Esophagus squamous epithelium (tissue), 4 donors: ENCODE measurements around the gene YWHAH.

Source experiments
- POLR2A ChIP-seq, 4 donors: fragments of 450-650 bp; IDR thresholded peaks; one replicate each; pipeline ENCODE4 v1.6.1; 2017; ENCODE audit warnings: antibody characterized with exemption in 4 of 4, mild to moderate bottlenecking in 4 of 4, moderate library complexity in 3 of 4
- TF ChIP-seq, protein P1 (sequence below), 6 experiments: fragments of 450-650 bp in 4 of 6; fragments of 200-600 bp in 2 of 6; sonication (generic) in 2 of 6; IDR thresholded peaks; one replicate each; pipeline ENCODE4 v1.5.1; 2016 to 2019; ENCODE audit warnings: antibody characterized with exemption in 6 of 6, mild to moderate bottlenecking in 4 of 6, moderate library complexity in 4 of 6

DNA sequence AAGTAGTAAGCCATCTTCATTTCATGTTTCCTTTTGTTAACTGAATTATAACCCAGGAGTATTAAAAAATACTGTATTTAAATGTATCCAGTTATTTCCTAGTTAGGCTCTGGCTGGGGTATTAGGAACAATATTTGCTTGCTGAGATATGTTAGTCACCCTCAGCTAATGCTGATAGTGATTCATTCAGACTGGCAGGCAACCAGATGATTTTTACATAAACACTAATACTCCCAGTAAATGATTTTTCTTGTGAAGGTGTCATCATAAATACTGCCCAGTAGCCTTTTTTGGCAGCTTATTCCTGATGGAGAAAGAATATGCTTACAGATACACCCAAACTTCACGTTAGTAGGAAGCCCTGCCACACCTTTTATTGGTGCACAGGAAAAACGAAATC, 8.1 kb downstream of the YWHAH start:
- TF ChIP-seq, protein P1, sequence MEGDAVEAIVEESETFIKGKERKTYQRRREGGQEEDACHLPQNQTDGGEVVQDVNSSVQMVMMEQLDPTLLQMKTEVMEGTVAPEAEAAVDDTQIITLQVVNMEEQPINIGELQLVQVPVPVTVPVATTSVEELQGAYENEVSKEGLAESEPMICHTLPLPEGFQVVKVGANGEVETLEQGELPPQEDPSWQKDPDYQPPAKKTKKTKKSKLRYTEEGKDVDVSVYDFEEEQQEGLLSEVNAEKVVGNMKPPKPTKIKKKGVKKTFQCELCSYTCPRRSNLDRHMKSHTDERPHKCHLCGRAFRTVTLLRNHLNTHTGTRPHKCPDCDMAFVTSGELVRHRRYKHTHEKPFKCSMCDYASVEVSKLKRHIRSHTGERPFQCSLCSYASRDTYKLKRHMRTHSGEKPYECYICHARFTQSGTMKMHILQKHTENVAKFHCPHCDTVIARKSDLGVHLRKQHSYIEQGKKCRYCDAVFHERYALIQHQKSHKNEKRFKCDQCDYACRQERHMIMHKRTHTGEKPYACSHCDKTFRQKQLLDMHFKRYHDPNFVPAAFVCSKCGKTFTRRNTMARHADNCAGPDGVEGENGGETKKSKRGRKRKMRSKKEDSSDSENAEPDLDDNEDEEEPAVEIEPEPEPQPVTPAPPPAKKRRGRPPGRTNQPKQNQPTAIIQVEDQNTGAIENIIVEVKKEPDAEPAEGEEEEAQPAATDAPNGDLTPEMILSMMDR (IDR thresholded peaks at IDR 0.05): no peak
- TF ChIP-seq POLR2A (IDR thresholded peaks at IDR 0.05): no peak
